HG03039 (cell line): Measurements from ENCODE around the gene SNUPN.

Experiments used
- ATAC-seq: cut with Tn5 transposase; IDR thresholded peaks from one replicate; pipeline ENCODE4 v1.9.1; 2021; ENCODE audit warnings: mild to moderate bottlenecking, moderate library complexity; ENCODE audit not compliant: unreplicated experiment

Gene SNUPN

GRCh38 chr15:75654201-75654907 lies 28.8 kb upstream of the SNUPN start:
- ATAC-seq: no peak

- no peak for ATAC-seq
These were observed 27.9 kb upstream of the SNUPN start for GRCh38 chr15:75653347-75653913.

- ATAC-seq: no peak
These were observed 26.5 kb upstream of the SNUPN start for GRCh38 chr15:75651810-75652543.

- ATAC-seq: no peak
These were observed 25.6 kb upstream of the SNUPN start for GRCh38 chr15:75650908-75651809.

GRCh38 chr15:75649848-75650247 lies 24.3 kb upstream of the SNUPN start:
- ATAC-seq: no peak

GRCh38 chr15:75649045-75649761 lies 23.7 kb upstream of the SNUPN start:
- ATAC-seq: no peak

- no peak for ATAC-seq
These were observed 22.9 kb upstream of the SNUPN start for GRCh38 chr15:75648156-75649000.

GRCh38 chr15:75647370-75648155 lies 22.0 kb upstream of the SNUPN start, which contains the start of gene SNX33:
Gene SNX33 (plus strand): TSS chr15:75647912. CDS start chr15:75649103, 1,191 bp downstream.
- no peak for ATAC-seq

GRCh38 chr15:75646944-75647364 lies 21.4 kb upstream of the SNUPN start:
- no peak for ATAC-seq

- no peak for ATAC-seq
These were observed 20.8 kb upstream of the SNUPN start for GRCh38 chr15:75646112-75646943.

- ATAC-seq: no peak
These were observed 18.9 kb upstream of the SNUPN start for GRCh38 chr15:75644376-75644775.

- no peak for ATAC-seq
These were observed 16.1 kb upstream of the SNUPN start for GRCh38 chr15:75641603-75642002.

GRCh38 chr15:75641179-75641503 lies 15.6 kb upstream of the SNUPN start:
- ATAC-seq: no peak

GRCh38 chr15:75640483-75641178 lies 15.1 kb upstream of the SNUPN start:
- peak; percentile 24 for ATAC-seq

GRCh38 chr15:75639709-75640482 lies 14.4 kb upstream of the SNUPN start, which contains the start of gene IMP3:
Gene IMP3 (minus strand): TSS chr15:75640224. CDS start chr15:75640168, 56 bp downstream.
- ATAC-seq: peak; percentile 88

GRCh38 chr15:75639191-75639708 lies 13.7 kb upstream of the SNUPN start:
- no peak for ATAC-seq
